HepG2 (cell line): ENCODE results near the gene MSI2. TPM values are rescaled to one million over a fixed set of nuclear protein-coding genes. Genes with fewer than 3 reads are reported as not detected.

Experiments
- ATAC-seq: fragments of 200-7000 bp; cut with Tn5 transposase; 3 replicates; pipeline ENCODE4 v1.9.1; 2020; ENCODE audit warnings: mild to moderate bottlenecking, moderate library complexity
- BruUV-seq: library from RNA; stranded (reverse); fragments of 400-500 nt; replicated peaks from 2 replicates; lab custom pipeline; 2021; lab: Mats Ljungman, UMichigan
- CTCF ChIA-PET: fragments of 300-600 bp; formaldehyde crosslinking; extraction: SDS; loops from one replicate; lab custom pipeline; 2021; ENCODE audit warnings: low total read pairs, inconsistent platforms, low intra/inter-chr PET ratio; lab: Yijun Ruan, JAX
- POLR2A ChIA-PET: fragments of 350-600 bp; sonication (Branson Sonifier 250); formaldehyde crosslinking; loops from one replicate; lab custom pipeline; 2020; ENCODE audit warnings: antibody characterized with exemption, inconsistent platforms; lab: Yijun Ruan, JAX
- DNase-seq: peaks from one replicate; pipeline ENCODE4 v3.0.0-alpha.2; 2015; ENCODE audit warnings: low spot score
- FAIRE-seq: peaks from 3 replicates; lab custom pipeline; 2011; peaks lifted over from hg19 to GRCh38; lab: Jason Lieb, UNC
- H2AFZ ChIP-seq: one replicate; pipeline ENCODE4 v1.6.1; 2011; ENCODE audit warnings: low read length, inconsistent platforms
- H3K27ac ChIP-seq: fragments of 300-600 bp; 3 replicates; pipeline ENCODE4 v1.8.0; 2011; ENCODE audit warnings: mixed run types, mild to moderate bottlenecking, mixed read lengths, low read length, inconsistent platforms; ENCODE audit not compliant: insufficient read depth; ENCODE audit errors: extremely low read length
- H3K27me3 ChIP-seq, 2 experiments: fragments of 200-600 bp in 1 of 2; 2 replicates in 1 of 2; 3 replicates in 1 of 2; pipeline versions ENCODE4 v1.6.0 to v1.8.0; 2011; ENCODE audit warnings: low read length in 2 of 2, mild to moderate bottlenecking in 2 of 2, moderate library complexity in 2 of 2, inconsistent platforms in 1 of 2; ENCODE audit not compliant: insufficient read depth in 2 of 2, control insufficient read depth in 1 of 2
- H3K36me3 ChIP-seq, 2 experiments: fragments of 200-600 bp in 1 of 2; replicated peaks in 1 of 2; 2 replicates in 1 of 2; 3 replicates in 1 of 2; pipeline versions ENCODE4 v1.5.1 to v1.8.0; 2011; ENCODE audit warnings: low read length in 2 of 2, inconsistent platforms in 1 of 2; ENCODE audit not compliant: insufficient read depth in 2 of 2, control insufficient read depth in 1 of 2
- H3K4me1 ChIP-seq: 2 replicates; pipeline ENCODE4 v1.5.1; 2012; ENCODE audit warnings: low read length, inconsistent platforms; ENCODE audit not compliant: insufficient read depth
- H3K4me2 ChIP-seq: 2 replicates; pipeline ENCODE4 v1.6.0; 2011; ENCODE audit warnings: low read depth, low read length, inconsistent platforms
- H3K4me3 ChIP-seq, 3 experiments: fragments of 200-600 bp in 1 of 3; sonication (generic), shearing (Covaris generic) in 1 of 3; replicated peaks in 1 of 3; 2 replicates each; pipeline ENCODE4 v1.5.1; 2011 to 2016; ENCODE audit warnings: low read length in 3 of 3, inconsistent platforms in 2 of 3, low read depth in 2 of 3, mild to moderate bottlenecking in 2 of 3, control low read depth in 1 of 3, mixed read lengths in 1 of 3; ENCODE audit not compliant: insufficient read depth in 1 of 3
- H3K79me2 ChIP-seq: one replicate; pipeline ENCODE4 v1.6.1; 2011; ENCODE audit warnings: low read length, inconsistent platforms; ENCODE audit not compliant: insufficient read depth
- H3K9ac ChIP-seq: 2 replicates; pipeline ENCODE4 v1.6.0; 2011; ENCODE audit warnings: mild to moderate bottlenecking, low read depth, low read length, inconsistent platforms; ENCODE audit not compliant: insufficient read depth
- H3K9me3 ChIP-seq: 2 replicates; pipeline ENCODE4 v1.5.1; 2012; ENCODE audit warnings: mild to moderate bottlenecking, low read length
- H4K20me1 ChIP-seq: 2 replicates; pipeline ENCODE4 v1.6.0; 2011; ENCODE audit warnings: inconsistent platforms, mild to moderate bottlenecking, low read length, moderate library complexity; ENCODE audit not compliant: insufficient read depth
- ARHGAP35 ChIP-seq: sonication (generic); formaldehyde crosslinking; IDR thresholded peaks from 2 replicates; pipeline ENCODE4 v1.9.0; 2022; ENCODE audit warnings: mild to moderate bottlenecking, inconsistent platforms, moderate library complexity, missing genetic modification reagents, borderline replicate concordance
- BORCS8-MEF2B ChIP-seq: sonication (generic); formaldehyde crosslinking; IDR thresholded peaks from 2 replicates; pipeline ENCODE4 v1.8.0; 2022; ENCODE audit warnings: mild to moderate bottlenecking, missing genetic modification reagents
- CREM ChIP-seq, 2 experiments: sonication (generic) in 1 of 2; formaldehyde crosslinking in 1 of 2; IDR thresholded peaks; 2 replicates each; pipeline versions ENCODE4 v1.4.0 to v1.6.1; 2016 to 2020; ENCODE audit warnings: antibody characterized with exemption in 1 of 2, mild to moderate bottlenecking in 1 of 2, missing genetic modification reagents in 1 of 2
- FOXO4 ChIP-seq: sonication (generic); formaldehyde crosslinking; conservative IDR thresholded peaks from 2 replicates; pipeline ENCODE4 v1.8.1; 2023; ENCODE audit warnings: missing genetic modification reagents
- HNF4G ChIP-seq, 2 experiments: sonication (generic) in 1 of 2; formaldehyde crosslinking in 1 of 2; IDR thresholded peaks; 2 replicates each; pipeline versions ENCODE4 v1.4.0 to v1.6.1; 2011 to 2020; ENCODE audit warnings: borderline replicate concordance in 2 of 2, low read depth in 2 of 2, mild to moderate bottlenecking in 2 of 2, low read length in 1 of 2, missing genetic modification reagents in 1 of 2, moderate library complexity in 1 of 2
- MEF2D ChIP-seq: sonication (generic); formaldehyde crosslinking; IDR thresholded peaks from 2 replicates; pipeline ENCODE4 v1.5.1; 2020; ENCODE audit warnings: mild to moderate bottlenecking, missing genetic modification reagents
- PAX8 ChIP-seq: sonication (generic); formaldehyde crosslinking; IDR thresholded peaks from 2 replicates; pipeline ENCODE4 v1.8.0; 2022; ENCODE audit warnings: mild to moderate bottlenecking, missing genetic modification reagents, borderline replicate concordance
- RFX3 ChIP-seq: IDR thresholded peaks from 2 replicates; pipeline ENCODE4 v1.6.1; 2016; ENCODE audit warnings: missing biosample characterization, missing genetic modification reagents
- SIN3B ChIP-seq: fragments of 150-350 bp; IDR thresholded peaks from 2 replicates; pipeline ENCODE4 v1.6.1; 2014; ENCODE audit warnings: low read length
- ZBTB21 ChIP-seq: sonication (generic); formaldehyde crosslinking; IDR thresholded peaks from 2 replicates; pipeline ENCODE4 v1.4.0; 2020; ENCODE audit warnings: missing genetic modification reagents
- ZBTB26 ChIP-seq: IDR thresholded peaks from 2 replicates; pipeline ENCODE4 v1.6.1; 2016; ENCODE audit warnings: missing compliant biosample characterization, missing genetic modification reagents, borderline replicate concordance
- ZNF234 ChIP-seq: sonication (generic); formaldehyde crosslinking; conservative IDR thresholded peaks from 2 replicates; pipeline ENCODE4 v1.5.1; 2020; ENCODE audit warnings: mild to moderate bottlenecking, missing genetic modification reagents
- ZNF766 ChIP-seq: sonication (generic); formaldehyde crosslinking; IDR thresholded peaks from 2 replicates; pipeline ENCODE4 v1.5.0; 2020; ENCODE audit warnings: missing genetic modification reagents, borderline replicate concordance
- WGBS: methylation state at CpG from one replicate; pipeline ENCODE4 v1.1.6; 2017; ENCODE audit warnings: low lambda C conversion rate; 5-methylcytosine and 5-hydroxymethylcytosine counted together
- in situ Hi-C: cut with HindIII; loops from 2 replicates; pipeline ENCODE4 v1.10.0; 2017; ENCODE audit warnings: low pct_unique_long_range_greater_than_20kb; ENCODE audit not compliant: extremely low pct_ligation_motif_present
- intact Hi-C: fragments of 100-400 bp; cut with micrococcal nuclease; formaldehyde crosslinking; loops from one replicate; pipeline ENCODE4 v1.10.0; 2022; ENCODE audit not compliant: unreplicated experiment
- polyA plus RNA-seq, 8 experiments: library from polyadenylated mRNA; depleted of rRNA in 3 of 8; stranded (reverse) in 7 of 8; unstranded in 1 of 8; fragments of >200 nt; fragmentation: Illumina TruSeq in 4 of 8; extraction: Trizol in 4 of 8; gene quantifications; 2 replicates each; pipeline versions ENCODE4 v1.2.1 to v1.2.3, GENCODE V29; 2011 to 2016; ENCODE audit warnings: low read depth in 4 of 8, missing spikeins in 1 of 8, mixed read lengths in 1 of 8; ENCODE audit not compliant: insufficient read depth in 1 of 8
- total RNA-seq, 5 experiments: library from RNA; depleted of rRNA; stranded (reverse); fragments of >200 nt; fragmentation: Illumina TruSeq; extraction: Trizol; gene quantifications; 2 replicates each; pipeline ENCODE4 v1.2.3, GENCODE V29; 2016; ENCODE audit warnings: low read depth in 1 of 5
- TF ChIP-seq, protein P1 (sequence below): sonication (generic); formaldehyde crosslinking; IDR thresholded peaks from 2 replicates; pipeline ENCODE4 v1.8.1; 2023; ENCODE audit warnings: missing genetic modification reagents, inconsistent platforms, borderline replicate concordance

MSI2 gene
- total and polyA plus RNA-seq, 2 of the 13 experiments (the other 11 are each of a cell fraction or from before 2014, with no cell fraction given) = 77.5 to 78.4 TPM

DNA sequence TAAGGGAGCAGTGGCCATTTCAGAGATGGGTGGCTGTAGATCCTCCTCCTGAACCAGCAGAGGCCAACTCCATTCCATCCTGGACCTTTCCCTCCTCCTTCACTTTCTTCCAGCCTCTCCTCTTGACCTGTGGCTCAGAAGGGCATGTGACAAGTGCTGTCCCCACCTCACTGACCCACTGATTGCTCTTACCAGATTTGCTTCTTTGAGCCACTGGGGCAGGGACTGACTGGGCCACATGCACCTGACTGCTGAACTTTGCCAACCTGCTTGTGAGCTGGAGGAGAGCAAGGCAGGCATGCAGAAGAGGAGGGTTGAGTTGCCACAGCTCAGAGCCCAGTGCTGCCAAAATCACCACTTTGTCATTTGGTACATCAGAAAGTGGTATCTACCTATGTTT is 68.3 kb downstream of the MSI2 start:
- Histone ChIP-seq H3K36me3 (peaks cover 21 to 63% of the 10 kb centered on the region in 2 experiments), H3K4me1 (peaks cover 43% of the 10 kb centered on the region), H3K27ac (no peak overlapping the region), H3K9ac (no peak overlapping the region), H3K9me3 (no peaks in the 10 kb centered on the region), H3K4me2 (no peak overlapping the region), H2AFZ (no peak overlapping the region), H3K27me3 (no peaks in the 10 kb centered on the region), H3K79me2 (peaks cover 34% of the 10 kb centered on the region), H4K20me1 (peaks cover 11% of the 10 kb centered on the region), H3K4me3 (no peak overlapping the region)
- peak; percentile 40 for FAIRE-seq
- no TSS peak for BruUV-seq
- TF ChIP-seq PAX8 (CRISPR knock-in tag) (no peak), FOXO4 (0 out of 2 replicates have a peak, but pooled peaks have one; percentile 65)
- ATAC-seq = no peak
- intact Hi-C loops (no loop called here), in situ Hi-C loops (no loop called here)
- ChIA-PET CTCF (no interaction called here), POLR2A (no interaction called here)
- no peak for DNase-seq

GRCh38 chr17:57326336-57326735 is 70.0 kb downstream of the MSI2 start:
- H3K27ac ChIP-seq = peak overlapping the region; percentile 20
- POLR2A ChIA-PET = interaction anchor here (1.3 to 1.8 kb wide), 3 partner anchors 29 to 81 kb away, joined by 3 to 10 read pairs (median 5); no protein-coding TSS in a partner anchor
- DNase-seq (no peak), FAIRE-seq (no peak), ATAC-seq (peak; percentile 46)
- no peak overlapping the region for H2AFZ ChIP-seq
- H3K4me1 ChIP-seq = peaks cover 43% of the 10 kb centered on the region
- peaks cover 6% of the 10 kb centered on the region; the same call in 1 of the 2 replicates for H4K20me1 ChIP-seq
- 60% methylated on average over 2 of the region's 2 CpGs for WGBS
- no TSS peak for BruUV-seq
- H3K4me2 ChIP-seq = peak overlapping the region; percentile 14; the same call in 1 of the 2 replicates
- H3K27me3 ChIP-seq = no peaks in the 10 kb centered on the region
- no peak overlapping the region for H3K9ac ChIP-seq
- no peaks in the 10 kb centered on the region for H3K9me3 ChIP-seq
- in situ Hi-C loops (no loop called here), intact Hi-C loops (no loop called here)
- CTCF ChIA-PET = no interaction called here
- peaks cover 17 to 47% of the 10 kb centered on the region in 2 experiments for H3K36me3 ChIP-seq
- no peak overlapping the region for H3K4me3 ChIP-seq
- peaks cover 25% of the 10 kb centered on the region for H3K79me2 ChIP-seq
- no peak for TF ChIP-seq ZBTB21 (CRISPR knock-in tag)
- TF ChIP-seq RFX3 = no peak
- TF ChIP-seq ZNF234 (CRISPR knock-in tag) = no peak
- TF ChIP-seq ZBTB26 = no peak
- TF ChIP-seq HNF4G (IDR thresholded peaks at IDR 0.05; ENCODE audit: borderline replicate concordance, low read depth, low read length) = peak; percentile 45; the same call in 1 of the 2 replicates
- TF ChIP-seq HNF4G (CRISPR knock-in tag; IDR thresholded peaks at IDR 0.05; ENCODE audit: borderline replicate concordance, low read depth) = no peak
- no peak for TF ChIP-seq BORCS8-MEF2B (CRISPR knock-in tag)
- TF ChIP-seq SIN3B = no peak
- TF ChIP-seq MEF2D (CRISPR knock-in tag) = no peak
- peak; percentile 40; the same call in 1 of the 2 replicates for TF ChIP-seq CREM (IDR thresholded peaks at IDR 0.05)
- TF ChIP-seq CREM (CRISPR knock-in tag; IDR thresholded peaks at IDR 0.05) = no peak
- TF ChIP-seq, protein P1, sequence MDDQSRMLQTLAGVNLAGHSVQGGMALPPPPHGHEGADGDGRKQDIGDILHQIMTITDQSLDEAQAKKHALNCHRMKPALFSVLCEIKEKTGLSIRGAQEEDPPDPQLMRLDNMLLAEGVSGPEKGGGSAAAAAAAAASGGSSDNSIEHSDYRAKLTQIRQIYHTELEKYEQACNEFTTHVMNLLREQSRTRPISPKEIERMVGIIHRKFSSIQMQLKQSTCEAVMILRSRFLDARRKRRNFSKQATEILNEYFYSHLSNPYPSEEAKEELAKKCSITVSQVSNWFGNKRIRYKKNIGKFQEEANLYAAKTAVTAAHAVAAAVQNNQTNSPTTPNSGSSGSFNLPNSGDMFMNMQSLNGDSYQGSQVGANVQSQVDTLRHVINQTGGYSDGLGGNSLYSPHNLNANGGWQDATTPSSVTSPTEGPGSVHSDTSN (CRISPR knock-in tag) = no peak
- no peak for TF ChIP-seq ZNF766
- no peak for TF ChIP-seq ARHGAP35 (CRISPR knock-in tag)
